H9 (cell line): ENCODE measurements around the gene ALDH1A3. TPM values are rescaled to one million over a fixed set of nuclear protein-coding genes. Genes with fewer than 3 reads are reported as not detected.

Experiments
- DNase-seq: peaks from one replicate; pipeline ENCODE4 v3.0.0-alpha.2; 2017
- H2AFZ ChIP-seq: one replicate; pipeline ENCODE4 v1.6.1; 2013; ENCODE audit warnings: mild to moderate bottlenecking, low read length, control low read depth, moderate library complexity
- H2AK5ac ChIP-seq: 2 replicates; pipeline ENCODE4 v1.6.1; 2013; ENCODE audit warnings: low read length, control low read depth, mixed read lengths; ENCODE audit not compliant: insufficient read length
- H2BK120ac ChIP-seq: one replicate; pipeline ENCODE4 v1.6.1; 2013; ENCODE audit warnings: low read depth, mild to moderate bottlenecking, low read length, control low read depth, inconsistent platforms; ENCODE audit not compliant: poor library complexity, severe bottlenecking
- H2BK12ac ChIP-seq: 2 replicates; pipeline ENCODE4 v1.6.1; 2013; ENCODE audit warnings: low read length, control low read depth, mixed read lengths, low read depth; ENCODE audit not compliant: insufficient read length
- H2BK15ac ChIP-seq: 2 replicates; pipeline ENCODE4 v1.6.1; 2013; ENCODE audit warnings: low read depth, low read length, control low read depth
- H2BK20ac ChIP-seq: one replicate; pipeline ENCODE4 v1.6.1; 2013; ENCODE audit warnings: low read depth, mild to moderate bottlenecking, low read length, control low read depth, inconsistent platforms; ENCODE audit not compliant: poor library complexity, severe bottlenecking
- H2BK5ac ChIP-seq: 2 replicates; pipeline ENCODE4 v1.6.1; 2013; ENCODE audit warnings: low read length, control low read depth, mixed read lengths; ENCODE audit not compliant: insufficient read length
- H3K14ac ChIP-seq: 2 replicates; pipeline ENCODE4 v1.6.1; 2013; ENCODE audit warnings: low read length, control low read depth; ENCODE audit not compliant: insufficient read depth
- H3K18ac ChIP-seq: 2 replicates; pipeline ENCODE4 v1.6.1; 2013; ENCODE audit warnings: low read depth, mild to moderate bottlenecking, mixed read lengths, low read length, control low read depth; ENCODE audit not compliant: insufficient read length
- H3K23ac ChIP-seq: 2 replicates; pipeline ENCODE4 v1.6.1; 2013; ENCODE audit warnings: low read length, control low read depth, mixed read lengths, low read depth; ENCODE audit not compliant: insufficient read length
- H3K23me2 ChIP-seq: 2 replicates; pipeline ENCODE4 v1.6.1; 2013; ENCODE audit warnings: low read depth, mild to moderate bottlenecking, mixed read lengths, low read length, control low read depth; ENCODE audit not compliant: insufficient read length, poor library complexity, severe bottlenecking
- H3K27ac ChIP-seq: 2 replicates; pipeline ENCODE4 v1.5.1; 2013; ENCODE audit warnings: low read length, control low read depth, mixed read lengths, low read depth; ENCODE audit not compliant: insufficient read length
- H3K27me3 ChIP-seq: 2 replicates; pipeline ENCODE4 v1.6.1; 2013; ENCODE audit warnings: low read length, control low read depth, inconsistent platforms; ENCODE audit not compliant: insufficient read depth
- H3K4ac ChIP-seq: 2 replicates; pipeline ENCODE4 v1.6.1; 2013; ENCODE audit warnings: low read depth, mild to moderate bottlenecking, control low read depth, inconsistent platforms, low read length, moderate library complexity
- H3K4me1 ChIP-seq: 2 replicates; pipeline ENCODE4 v1.6.1; 2013; ENCODE audit warnings: low read length, control low read depth, inconsistent platforms; ENCODE audit not compliant: insufficient read depth
- H3K4me2 ChIP-seq: 2 replicates; pipeline ENCODE4 v1.6.1; 2013; ENCODE audit warnings: low read length, control low read depth, mixed read lengths; ENCODE audit not compliant: insufficient read length, insufficient read depth
- H3K56ac ChIP-seq: 2 replicates; pipeline ENCODE4 v1.6.1; 2013; ENCODE audit warnings: low read depth, mild to moderate bottlenecking, mixed read lengths, low read length, control low read depth; ENCODE audit not compliant: insufficient read length
- H3K79me1 ChIP-seq: 2 replicates; pipeline ENCODE4 v1.6.1; 2013; ENCODE audit warnings: low read depth, mild to moderate bottlenecking, moderate library complexity, low read length, control low read depth, inconsistent platforms; ENCODE audit not compliant: insufficient read depth, poor library complexity, severe bottlenecking
- H3K79me2 ChIP-seq: 2 replicates; pipeline ENCODE4 v1.6.1; 2013; ENCODE audit warnings: low read length, control low read depth, inconsistent platforms; ENCODE audit not compliant: insufficient read depth
- H3K9ac ChIP-seq: 2 replicates; pipeline ENCODE4 v1.6.1; 2013; ENCODE audit warnings: low read length, control low read depth, mixed read lengths; ENCODE audit not compliant: insufficient read length; ENCODE audit errors: extremely low read depth
- H3K9me3 ChIP-seq: one replicate; pipeline ENCODE4 v1.6.1; 2013; ENCODE audit warnings: low read depth, low read length, inconsistent platforms; ENCODE audit not compliant: control insufficient read depth
- H3T11ph ChIP-seq: one replicate; pipeline ENCODE4 v1.6.1; 2013; ENCODE audit warnings: mild to moderate bottlenecking, low read length, control low read depth, inconsistent platforms
- H4K20me1 ChIP-seq: one replicate; pipeline ENCODE4 v1.6.1; 2013; ENCODE audit not compliant: control insufficient read depth, insufficient read length, insufficient read depth
- H4K5ac ChIP-seq: 2 replicates; pipeline ENCODE4 v1.6.1; 2013; ENCODE audit warnings: low read depth, mild to moderate bottlenecking, mixed read lengths, low read length, control low read depth; ENCODE audit not compliant: insufficient read length
- H4K8ac ChIP-seq: replicated peaks from 2 replicates; pipeline ENCODE4 v1.6.1; 2013; ENCODE audit warnings: low read length, control low read depth, mixed read lengths, low read depth; ENCODE audit not compliant: insufficient read length
- H4K91ac ChIP-seq: 2 replicates; pipeline ENCODE4 v1.6.1; 2013; ENCODE audit warnings: low read depth, mild to moderate bottlenecking, moderate library complexity, mixed read lengths, low read length, control low read depth; ENCODE audit not compliant: insufficient read length
- H3K27ac Mint-ChIP-seq, 3 experiments: 2 replicates in 2 of 3; 3 replicates in 1 of 3; pipeline ENCODE4 v1.8.0; 2020 to 2021; ENCODE audit warnings: mixed read lengths in 3 of 3, mild to moderate bottlenecking in 1 of 3, moderate library complexity in 1 of 3
- H3K27me3 Mint-ChIP-seq: 2 replicates; pipeline ENCODE4 v1.8.0; 2021; ENCODE audit warnings: low read depth, mild to moderate bottlenecking, moderate library complexity, mixed read lengths
- H3K36me3 Mint-ChIP-seq, 3 experiments: 2 replicates in 2 of 3; 3 replicates in 1 of 3; pipeline ENCODE4 v1.8.0; 2020 to 2021; ENCODE audit warnings: low read depth in 3 of 3, mixed read lengths in 3 of 3; ENCODE audit not compliant: insufficient read depth in 1 of 3
- H3K4me1 Mint-ChIP-seq, 2 experiments: 2 replicates each; pipeline ENCODE4 v1.8.0; 2020; ENCODE audit warnings: mixed read lengths in 2 of 2
- H3K4me3 Mint-ChIP-seq, 2 experiments: 2 replicates in 1 of 2; 3 replicates in 1 of 2; pipeline ENCODE4 v1.8.0; 2020 to 2021; ENCODE audit warnings: mild to moderate bottlenecking in 2 of 2, mixed read lengths in 2 of 2, moderate library complexity in 1 of 2
- H3K9me3 Mint-ChIP-seq, 2 experiments: 2 replicates in 1 of 2; 3 replicates in 1 of 2; pipeline ENCODE4 v1.8.0; 2020; ENCODE audit warnings: mild to moderate bottlenecking in 2 of 2, mixed read lengths in 2 of 2, moderate library complexity in 1 of 2
- WGBS: extraction: QIAGEN DNeasy Blood & Tissue Kit; methylation state at CpG from one replicate; pipeline ENCODE4 v1.1.7; 2013; ENCODE audit warnings: missing lambda C conversion rate, low lambda C conversion rate, mixed read lengths; ENCODE audit not compliant: insufficient read length; ENCODE audit errors: extremely low coverage; 5-methylcytosine and 5-hydroxymethylcytosine counted together
- total RNA-seq: library from RNA; stranded (reverse); gene quantifications from 2 replicates; pipeline ENCODE4 v1.2.1, GENCODE V29; 2021
- TF ChIP-seq, protein P1 (sequence below): fragments of 200-600 bp; sonication (generic); conservative IDR thresholded peaks from 3 replicates; pipeline ENCODE4 v1.8.0; 2021; ENCODE audit warnings: antibody characterized with exemption, mild to moderate bottlenecking

ALDH1A3 gene
- total RNA-seq, 1 experiment from 2014 or later, result 9.2 TPM

DNA sequence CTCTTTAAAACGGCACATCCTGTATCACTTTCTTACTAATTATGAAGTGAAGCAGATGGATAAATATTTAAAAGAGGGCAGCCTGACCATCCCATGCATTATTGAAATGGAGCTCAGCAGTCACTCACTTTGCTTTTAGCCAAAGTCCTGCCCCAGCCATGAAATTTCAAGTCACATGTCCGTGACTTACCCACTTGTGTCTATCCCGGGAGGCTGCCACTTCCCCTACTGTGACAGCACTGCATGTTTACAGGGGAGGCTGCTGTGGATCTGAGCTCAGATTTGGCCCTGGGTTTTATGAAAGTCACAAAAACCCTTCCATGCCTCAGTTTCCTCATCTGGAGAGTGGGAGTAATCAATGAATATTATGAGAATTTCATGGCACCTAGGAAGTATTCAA, 21.7 kb downstream of the ALDH1A3 start:
- no peak overlapping the region for H3K4me2 ChIP-seq
- peaks cover 7 to 17% of the 10 kb centered on the region in 2 experiments for H3K4me1 Mint-ChIP-seq
- H2BK15ac ChIP-seq, result no peak overlapping the region
- no peak overlapping the region for H4K91ac ChIP-seq
- no peak overlapping the region for H3K27ac ChIP-seq
- H3K56ac ChIP-seq, result no peak overlapping the region
- no peak overlapping the region for H2BK5ac ChIP-seq
- no peaks in the 10 kb centered on the region for H3K4me1 ChIP-seq
- no peak overlapping the region for H3K4me3 Mint-ChIP-seq
- no peak overlapping the region for H3K23ac ChIP-seq
- H4K8ac ChIP-seq, result no peak overlapping the region
- no peaks in the 10 kb centered on the region for H4K20me1 ChIP-seq
- no peak overlapping the region for H2AK5ac ChIP-seq
- no CpG with 5 or more reads among the region's 3 CpGs for WGBS
- H3K79me1 ChIP-seq, result no peaks in the 10 kb centered on the region
- H3K9ac ChIP-seq, result no peak overlapping the region
- no peaks in the 10 kb centered on the region for H3K9me3 ChIP-seq
- H3K79me2 ChIP-seq, result no peaks in the 10 kb centered on the region
- H3K27me3 Mint-ChIP-seq, result no peaks in the 10 kb centered on the region; the same call in 1 of the 2 replicates
- no peak overlapping the region for H3K18ac ChIP-seq
- H2BK20ac ChIP-seq, result no peak overlapping the region
- H3T11ph ChIP-seq, result no peak overlapping the region
- no peak for DNase-seq
- peaks cover 0 to 34% (median 4%) of the 10 kb centered on the region in 3 experiments; a peak in 3 of 7 replicates for H3K36me3 Mint-ChIP-seq
- no peak overlapping the region for H3K27ac Mint-ChIP-seq
- H3K23me2 ChIP-seq, result no peaks in the 10 kb centered on the region
- no peak overlapping the region for H2AFZ ChIP-seq
- no peak overlapping the region for H4K5ac ChIP-seq
- no peaks in the 10 kb centered on the region for H3K27me3 ChIP-seq
- TF ChIP-seq, protein P1, sequence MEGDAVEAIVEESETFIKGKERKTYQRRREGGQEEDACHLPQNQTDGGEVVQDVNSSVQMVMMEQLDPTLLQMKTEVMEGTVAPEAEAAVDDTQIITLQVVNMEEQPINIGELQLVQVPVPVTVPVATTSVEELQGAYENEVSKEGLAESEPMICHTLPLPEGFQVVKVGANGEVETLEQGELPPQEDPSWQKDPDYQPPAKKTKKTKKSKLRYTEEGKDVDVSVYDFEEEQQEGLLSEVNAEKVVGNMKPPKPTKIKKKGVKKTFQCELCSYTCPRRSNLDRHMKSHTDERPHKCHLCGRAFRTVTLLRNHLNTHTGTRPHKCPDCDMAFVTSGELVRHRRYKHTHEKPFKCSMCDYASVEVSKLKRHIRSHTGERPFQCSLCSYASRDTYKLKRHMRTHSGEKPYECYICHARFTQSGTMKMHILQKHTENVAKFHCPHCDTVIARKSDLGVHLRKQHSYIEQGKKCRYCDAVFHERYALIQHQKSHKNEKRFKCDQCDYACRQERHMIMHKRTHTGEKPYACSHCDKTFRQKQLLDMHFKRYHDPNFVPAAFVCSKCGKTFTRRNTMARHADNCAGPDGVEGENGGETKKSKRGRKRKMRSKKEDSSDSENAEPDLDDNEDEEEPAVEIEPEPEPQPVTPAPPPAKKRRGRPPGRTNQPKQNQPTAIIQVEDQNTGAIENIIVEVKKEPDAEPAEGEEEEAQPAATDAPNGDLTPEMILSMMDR, result no peak
- no peak overlapping the region for H2BK12ac ChIP-seq
- no peak overlapping the region for H2BK120ac ChIP-seq
- H3K14ac ChIP-seq, result no peak overlapping the region
- H3K4ac ChIP-seq, result no peak overlapping the region
- no peaks in the 10 kb centered on the region for H3K9me3 Mint-ChIP-seq
